A204.1 (cell line): Measurements from ENCODE around the gene VWCE.

Experiments
- FAIRE-seq: peaks from 2 replicates; lab custom pipeline; 2012; peaks lifted over from hg19 to GRCh38; lab: Jason Lieb, UNC

VWCE gene

GRCh38 chr11:61281581-61282250 is 13.4 kb downstream of the VWCE start:
- FAIRE-seq: no peak

- no peak for FAIRE-seq
Observed at GRCh38 chr11:61280883-61281580, 14.1 kb downstream of the VWCE start.

- FAIRE-seq: no peak
Observed at GRCh38 chr11:61279934-61280659, 15.0 kb downstream of the VWCE start.

- no peak for FAIRE-seq
Observed at GRCh38 chr11:61278001-61278470, 17.1 kb downstream of the VWCE start.

GRCh38 chr11:61277186-61278000 is 17.7 kb downstream of the VWCE start:
- no peak for FAIRE-seq

- no peak for FAIRE-seq
Observed at GRCh38 chr11:61275191-61275590, 19.9 kb downstream of the VWCE start.

GRCh38 chr11:61274084-61274483 is 21.0 kb downstream of the VWCE start:
- no peak for FAIRE-seq

- no peak for FAIRE-seq
Observed at GRCh38 chr11:61273178-61274078, 21.7 kb downstream of the VWCE start.

GRCh38 chr11:61272731-61273130 is 22.4 kb downstream of the VWCE start:
- no peak for FAIRE-seq

GRCh38 chr11:61270354-61271076 is 24.6 kb downstream of the VWCE start:
- no peak for FAIRE-seq

GRCh38 chr11:61268588-61269250 is 26.4 kb downstream of the VWCE start:
- no peak for FAIRE-seq

GRCh38 chr11:61267437-61267841 is 27.7 kb downstream of the VWCE start:
- no peak for FAIRE-seq

GRCh38 chr11:61266602-61267001 is 28.5 kb downstream of the VWCE start:
- FAIRE-seq: no peak

GRCh38 chr11:61265357-61265756 is 29.8 kb downstream of the VWCE start:
- FAIRE-seq: no peak

- no peak for FAIRE-seq
Observed at GRCh38 chr11:61264795-61265194, 30.3 kb downstream of the VWCE start.

GRCh38 chr11:61264371-61264770 is 30.7 kb downstream of the VWCE start:
- no peak for FAIRE-seq

GRCh38 chr11:61259363-61259762 is 35.8 kb downstream of the VWCE start:
- FAIRE-seq: no peak

- no peak for FAIRE-seq
Observed at GRCh38 chr11:61258546-61258945, 36.6 kb downstream of the VWCE start.

GRCh38 chr11:61256710-61257482 is 38.2 kb downstream of the VWCE start:
- no peak for FAIRE-seq
